CD14-positive monocyte (primary cell): ENCODE results near the gene ARHGAP15. TPM values are rescaled to one million over a fixed set of nuclear protein-coding genes. Genes with fewer than 3 reads are reported as not detected.

Experiments
- DNase-seq, 3 donors: peaks; one replicate each; pipeline ENCODE4 v3.0.0-alpha.2; 2011 to 2022
- H2AFZ ChIP-seq: 2 replicates; pipeline ENCODE4 v1.6.0; 2012; ENCODE audit warnings: mild to moderate bottlenecking, low read depth, low read length, inconsistent platforms; ENCODE audit not compliant: insufficient read depth, poor library complexity, severe bottlenecking
- H3K27ac ChIP-seq, 2 donors: 1 replicate in 1 of 2; 2 replicates in 1 of 2; pipeline ENCODE4 v1.5.1; 2012 to 2013; ENCODE audit warnings: low read length in 2 of 2, control low read depth in 1 of 2, inconsistent platforms in 1 of 2, low read depth in 1 of 2, mild to moderate bottlenecking in 1 of 2
- H3K27me3 ChIP-seq, 2 donors: one replicate each; pipeline versions ENCODE4 v1.6.0 to v1.6.1; 2011 to 2013; ENCODE audit warnings: low read length in 2 of 2; ENCODE audit not compliant: control insufficient read depth in 2 of 2, insufficient read depth in 2 of 2
- H3K36me3 ChIP-seq, 2 donors: replicated peaks in 1 of 2; 1 replicate in 1 of 2; 2 replicates in 1 of 2; pipeline versions ENCODE4 v1.5.1 to v1.6.1; 2012 to 2013; ENCODE audit warnings: low read length in 2 of 2, control low read depth in 1 of 2, inconsistent platforms in 1 of 2, mild to moderate bottlenecking in 1 of 2; ENCODE audit not compliant: insufficient read depth in 2 of 2, control insufficient read depth in 1 of 2
- H3K4me1 ChIP-seq, 2 donors: 1 replicate in 1 of 2; 2 replicates in 1 of 2; pipeline versions ENCODE4 v1.5.1 to v1.6.1; 2012 to 2013; ENCODE audit warnings: low read length in 2 of 2, control low read depth in 1 of 2, inconsistent platforms in 1 of 2, mild to moderate bottlenecking in 1 of 2, moderate library complexity in 1 of 2; ENCODE audit not compliant: insufficient read depth in 2 of 2, control insufficient read depth in 1 of 2
- H3K4me2 ChIP-seq: replicated peaks from 2 replicates; pipeline ENCODE3; 2012; ENCODE audit warnings: low read length, moderate library complexity, mild to moderate bottlenecking; ENCODE audit not compliant: poor library complexity, severe bottlenecking; ENCODE audit errors: extremely low read depth
- H3K4me3 ChIP-seq, 3 experiments: fragments of 200-600 bp in 1 of 3; sonication (generic) in 1 of 3; replicated peaks in 1 of 3; 1 replicate in 2 of 3; 2 replicates in 1 of 3; pipeline ENCODE4 v1.5.1; 2011 to 2013; ENCODE audit warnings: low read length in 3 of 3, mild to moderate bottlenecking in 3 of 3, control low read depth in 2 of 3, low read depth in 2 of 3, inconsistent platforms in 1 of 3, moderate library complexity in 1 of 3
- H3K79me2 ChIP-seq: 2 replicates; pipeline ENCODE4 v1.6.0; 2012; ENCODE audit warnings: mild to moderate bottlenecking, control low read depth, inconsistent platforms, low read length, moderate library complexity; ENCODE audit not compliant: insufficient read depth
- H3K9ac ChIP-seq: 2 replicates; pipeline ENCODE4 v1.6.0; 2017; ENCODE audit warnings: low read length, mild to moderate bottlenecking; ENCODE audit not compliant: insufficient read depth, poor library complexity, severe bottlenecking
- H3K9me3 ChIP-seq, 2 donors: replicated peaks in 1 of 2; 1 replicate in 1 of 2; 2 replicates in 1 of 2; pipeline versions ENCODE4 v1.5.1 to v1.6.1; 2012 to 2013; ENCODE audit warnings: low read length in 2 of 2, control low read depth in 1 of 2; ENCODE audit not compliant: control insufficient read depth in 1 of 2, insufficient read depth in 1 of 2
- H4K20me1 ChIP-seq: 2 replicates; pipeline ENCODE4 v1.6.0; 2012; ENCODE audit warnings: mild to moderate bottlenecking, low read length, control low read depth, moderate library complexity; ENCODE audit not compliant: insufficient read depth
- H3K27ac Mint-ChIP-seq, 7 donors: one replicate each; pipeline ENCODE4 v1.8.0; 2020; ENCODE audit warnings: mild to moderate bottlenecking in 7 of 7, mixed read lengths in 7 of 7, moderate library complexity in 6 of 7, inconsistent platforms in 2 of 7
- H3K27me3 Mint-ChIP-seq, 3 donors: one replicate each; pipeline ENCODE4 v1.8.0; 2021 to 2022; ENCODE audit warnings: low read depth in 3 of 3, mild to moderate bottlenecking in 3 of 3, mixed read lengths in 3 of 3, moderate library complexity in 3 of 3, inconsistent platforms in 1 of 3
- H3K36me3 Mint-ChIP-seq, 2 donors: one replicate each; pipeline ENCODE4 v1.8.0; 2020; ENCODE audit warnings: mixed read lengths in 2 of 2, inconsistent platforms in 1 of 2, mild to moderate bottlenecking in 1 of 2
- H3K4me1 Mint-ChIP-seq: one replicate; pipeline ENCODE4 v1.8.0; 2020; ENCODE audit warnings: mild to moderate bottlenecking, mixed read lengths
- H3K4me3 Mint-ChIP-seq, 2 donors: one replicate each; pipeline ENCODE4 v1.8.0; 2020; ENCODE audit warnings: mild to moderate bottlenecking in 2 of 2, mixed read lengths in 2 of 2, moderate library complexity in 1 of 2
- H3K9me3 Mint-ChIP-seq, 7 donors: one replicate each; pipeline ENCODE4 v1.8.0; 2020 to 2022; ENCODE audit warnings: mixed read lengths in 7 of 7, mild to moderate bottlenecking in 6 of 7, moderate library complexity in 6 of 7, inconsistent platforms in 2 of 7
- WGBS: methylation state at CpG from one replicate; pipeline ENCODE4 v1.1.5; 2013; ENCODE audit warnings: missing lambda C conversion rate; ENCODE audit not compliant: insufficient coverage; 5-methylcytosine and 5-hydroxymethylcytosine counted together
- intact Hi-C, 2 donors: fragments of 100-400 bp; cut with micrococcal nuclease; formaldehyde crosslinking; loops; one replicate each; pipeline versions ENCODE4 v1.15.0 to v1.15.1; 2023
- polyA plus RNA-seq, 3 donors: library from polyadenylated mRNA; depleted of rRNA in 1 of 3; unstranded in 2 of 3; stranded (reverse) in 1 of 3; fragments of 300-500 nt in 2 of 3; fragments of >200 nt in 1 of 3; fragmentation: Illumina TruSeq in 2 of 3; gene quantifications; 1 replicate in 2 of 3; 2 replicates in 1 of 3; pipeline ENCODE4 v1.2.3, GENCODE V29; 2012 to 2021
- TF ChIP-seq, protein P1 (sequence below): fragments of 200-600 bp; IDR thresholded peaks from one replicate; pipeline ENCODE4 v1.8.0; 2022; ENCODE audit warnings: antibody characterized with exemption, mild to moderate bottlenecking

ARHGAP15 gene
- polyA plus RNA-seq, 3 donors = 35.4 to 50.9 (median 50.7) TPM

DNA sequence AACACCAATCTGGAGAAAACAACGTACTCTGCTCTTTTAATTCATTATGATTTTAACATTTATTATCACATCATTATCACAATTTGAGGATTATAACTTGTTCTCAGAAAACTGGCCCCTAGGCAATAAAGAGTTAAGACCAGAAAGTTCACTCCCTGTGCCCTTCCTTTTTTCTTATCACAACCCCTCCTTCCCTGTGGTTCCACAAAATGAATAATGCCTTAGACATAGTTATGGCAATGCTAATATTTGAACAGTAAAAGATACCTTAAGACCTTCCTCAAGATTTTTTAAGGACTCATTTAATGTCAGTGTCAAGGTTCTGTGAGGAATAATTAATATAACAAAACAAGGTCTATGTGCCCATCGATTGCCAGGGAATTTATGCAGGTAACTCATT lies 596.2 kb downstream of the ARHGAP15 start:
- Histone ChIP-seq H4K20me1 (no peaks in the 10 kb centered on the region), H3K4me2 (no peak overlapping the region), H3K79me2 (no peaks in the 10 kb centered on the region), H3K4me3 (no peak overlapping the region), H3K4me1 (peaks cover 0 to 1% of the 10 kb centered on the region in 2 donors), H3K36me3 (peaks cover 0 to 17% of the 10 kb centered on the region in 2 donors), H3K27ac (no peak overlapping the region), H3K27me3 (no peaks in the 10 kb centered on the region), H3K9me3 (no peaks in the 10 kb centered on the region), H3K9ac (no peak overlapping the region), H2AFZ (no peak overlapping the region)
- H3K4me3 Mint-ChIP-seq = no peak overlapping the region
- intact Hi-C loops = no loop called here
- peaks cover 12 to 16% of the 10 kb centered on the region in 2 donors for H3K36me3 Mint-ChIP-seq
- no peak overlapping the region for H3K27ac Mint-ChIP-seq
- H3K4me1 Mint-ChIP-seq = peaks cover 10% of the 10 kb centered on the region
- DNase-seq = no peak
- TF ChIP-seq, protein P1, sequence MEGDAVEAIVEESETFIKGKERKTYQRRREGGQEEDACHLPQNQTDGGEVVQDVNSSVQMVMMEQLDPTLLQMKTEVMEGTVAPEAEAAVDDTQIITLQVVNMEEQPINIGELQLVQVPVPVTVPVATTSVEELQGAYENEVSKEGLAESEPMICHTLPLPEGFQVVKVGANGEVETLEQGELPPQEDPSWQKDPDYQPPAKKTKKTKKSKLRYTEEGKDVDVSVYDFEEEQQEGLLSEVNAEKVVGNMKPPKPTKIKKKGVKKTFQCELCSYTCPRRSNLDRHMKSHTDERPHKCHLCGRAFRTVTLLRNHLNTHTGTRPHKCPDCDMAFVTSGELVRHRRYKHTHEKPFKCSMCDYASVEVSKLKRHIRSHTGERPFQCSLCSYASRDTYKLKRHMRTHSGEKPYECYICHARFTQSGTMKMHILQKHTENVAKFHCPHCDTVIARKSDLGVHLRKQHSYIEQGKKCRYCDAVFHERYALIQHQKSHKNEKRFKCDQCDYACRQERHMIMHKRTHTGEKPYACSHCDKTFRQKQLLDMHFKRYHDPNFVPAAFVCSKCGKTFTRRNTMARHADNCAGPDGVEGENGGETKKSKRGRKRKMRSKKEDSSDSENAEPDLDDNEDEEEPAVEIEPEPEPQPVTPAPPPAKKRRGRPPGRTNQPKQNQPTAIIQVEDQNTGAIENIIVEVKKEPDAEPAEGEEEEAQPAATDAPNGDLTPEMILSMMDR = no peak
- 100% methylated on average over 1 of the region's 2 CpGs for WGBS
- no peaks in the 10 kb centered on the region for H3K9me3 Mint-ChIP-seq
- H3K27me3 Mint-ChIP-seq = no peaks in the 10 kb centered on the region

DNA sequence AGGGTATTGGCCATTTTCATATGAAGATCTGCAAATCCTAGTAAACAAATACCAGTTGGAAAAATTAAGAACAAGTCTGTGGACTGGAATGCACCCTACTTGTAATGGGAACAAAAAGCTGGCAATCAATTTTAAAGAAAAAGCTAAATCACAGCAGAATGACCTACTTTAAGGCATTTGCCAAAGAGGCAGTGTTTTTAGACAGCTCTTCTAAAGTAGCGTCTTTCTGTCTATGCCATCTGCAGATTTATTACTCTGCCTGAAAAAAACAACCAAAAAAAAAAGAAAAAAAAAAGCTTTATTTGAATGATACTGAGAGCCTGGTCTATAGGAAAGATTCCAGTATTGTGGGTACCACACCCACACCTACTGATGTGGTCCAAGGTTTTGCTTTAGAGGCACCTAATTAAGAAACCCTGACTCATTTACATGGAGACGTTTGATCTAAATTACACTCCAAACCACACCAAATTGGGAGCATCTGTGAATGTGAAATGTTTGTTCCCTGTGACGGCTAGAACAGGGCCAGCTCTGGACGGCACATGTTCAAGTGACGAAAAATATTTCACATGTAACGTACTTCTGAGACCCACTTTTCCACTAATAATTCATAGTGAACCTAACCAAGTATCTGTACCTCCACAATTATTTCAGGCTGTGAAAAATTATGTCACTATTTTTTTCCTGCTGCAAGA lies 597.1 kb downstream of the ARHGAP15 start:
- intact Hi-C loops = no loop called here
- no peak overlapping the region for H3K4me3 ChIP-seq
- WGBS = no CpG with 5 or more reads among the region's 6 CpGs
- H3K9ac ChIP-seq = no peak overlapping the region
- H3K27me3 ChIP-seq = no peaks in the 10 kb centered on the region
- peaks cover 0 to 13% of the 10 kb centered on the region in 2 donors for H3K36me3 ChIP-seq
- H3K79me2 ChIP-seq = no peaks in the 10 kb centered on the region
- Mint-ChIP-seq H3K36me3 (peaks cover 10 to 12% of the 10 kb centered on the region in 2 donors), H3K4me1 (peaks cover 12% of the 10 kb centered on the region), H3K9me3 (no peaks in the 10 kb centered on the region), H3K27ac (no peak overlapping the region), H3K4me3 (no peak overlapping the region), H3K27me3 (no peaks in the 10 kb centered on the region)
- H4K20me1 ChIP-seq = no peaks in the 10 kb centered on the region
- H3K27ac ChIP-seq = no peak overlapping the region
- no peak for DNase-seq
- TF ChIP-seq, protein P1 = no peak
- H2AFZ ChIP-seq = no peak overlapping the region
- no peak overlapping the region for H3K4me2 ChIP-seq
- no peaks in the 10 kb centered on the region for H3K9me3 ChIP-seq
- H3K4me1 ChIP-seq = peaks cover 0 to 2% of the 10 kb centered on the region in 2 donors
